Measurements from ENCODE around the gene HIC1. TPM values are rescaled to one million over a fixed set of nuclear protein-coding genes. Genes with fewer than 3 reads are reported as not detected.

Gene HIC1
- total RNA-seq, 1 experiment from 2014 or later: 1.4 TPM

DNA sequence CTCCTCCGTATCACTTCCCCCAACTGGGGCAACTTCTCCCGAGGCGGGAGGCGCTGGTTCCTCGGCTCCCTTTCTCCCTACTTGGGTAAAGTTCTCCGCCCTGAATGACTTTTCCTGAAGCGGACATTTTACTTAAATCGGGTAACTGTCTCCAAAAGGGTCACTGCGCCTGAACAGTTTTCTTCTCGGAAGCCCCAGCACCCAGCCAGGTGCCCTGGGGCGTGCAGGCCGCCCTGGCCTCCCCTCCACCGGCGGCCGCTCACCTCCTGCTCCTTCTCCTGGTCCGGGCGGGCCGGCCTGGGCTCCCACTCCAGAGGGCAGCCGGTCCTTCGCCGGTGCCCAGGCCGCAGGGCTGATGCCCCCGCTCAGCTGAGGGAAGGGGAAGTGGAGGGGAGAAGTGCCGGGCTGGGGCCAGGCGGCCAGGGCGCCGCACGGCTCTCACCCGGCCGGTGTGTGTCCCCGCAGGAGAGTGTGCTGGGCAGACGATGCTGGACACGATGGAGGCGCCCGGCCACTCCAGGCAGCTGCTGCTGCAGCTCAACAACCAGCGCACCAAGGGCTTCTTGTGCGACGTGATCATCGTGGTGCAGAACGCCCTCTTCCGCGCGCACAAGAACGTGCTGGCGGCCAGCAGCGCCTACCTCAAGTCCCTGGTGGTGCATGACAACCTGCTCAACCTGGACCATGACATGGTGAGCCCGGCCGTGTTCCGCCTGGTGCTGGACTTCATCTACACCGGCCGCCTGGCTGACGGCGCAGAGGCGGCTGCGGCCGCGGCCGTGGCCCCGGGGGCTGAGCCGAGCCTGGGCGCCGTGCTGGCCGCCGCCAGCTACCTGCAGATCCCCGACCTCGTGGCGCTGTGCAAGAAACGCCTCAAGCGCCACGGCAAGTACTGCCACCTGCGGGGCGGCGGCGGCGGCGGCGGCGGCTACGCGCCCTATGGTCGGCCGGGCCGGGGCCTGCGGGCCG lies 1.6 kb downstream of the HIC1 start:
- ChIA-PET POLR2A (no interaction called here), CTCF (no interaction called here)
- Histone ChIP-seq H3K36me3 (ENCODE audit: control insufficient read depth, insufficient read depth, low read length) (no peaks in the 10 kb centered on the region), H3K4me3 (ENCODE audit: low read depth in 2 of 2, low read length in 2 of 2) (no peak overlapping the region), H3K4me1 (ENCODE audit: control insufficient read depth, insufficient read depth, low read length) (no peaks in the 10 kb centered on the region), H3K27me3 (ENCODE audit: control insufficient read depth, insufficient read depth, low read length) (no peaks in the 10 kb centered on the region), H3K27ac (ENCODE audit: low read length) (no peak overlapping the region), H3K9me3 (ENCODE audit: control insufficient read depth, insufficient read depth, low read depth, low read length) (no peaks in the 10 kb centered on the region)
- BruUV-seq (replicated peaks): no TSS peak
- TF ChIP-seq POLR2AphosphoS5 (IDR thresholded peaks at IDR 0.05; ENCODE audit: low read depth, low read length): no peak
- TF ChIP-seq, protein P1, sequence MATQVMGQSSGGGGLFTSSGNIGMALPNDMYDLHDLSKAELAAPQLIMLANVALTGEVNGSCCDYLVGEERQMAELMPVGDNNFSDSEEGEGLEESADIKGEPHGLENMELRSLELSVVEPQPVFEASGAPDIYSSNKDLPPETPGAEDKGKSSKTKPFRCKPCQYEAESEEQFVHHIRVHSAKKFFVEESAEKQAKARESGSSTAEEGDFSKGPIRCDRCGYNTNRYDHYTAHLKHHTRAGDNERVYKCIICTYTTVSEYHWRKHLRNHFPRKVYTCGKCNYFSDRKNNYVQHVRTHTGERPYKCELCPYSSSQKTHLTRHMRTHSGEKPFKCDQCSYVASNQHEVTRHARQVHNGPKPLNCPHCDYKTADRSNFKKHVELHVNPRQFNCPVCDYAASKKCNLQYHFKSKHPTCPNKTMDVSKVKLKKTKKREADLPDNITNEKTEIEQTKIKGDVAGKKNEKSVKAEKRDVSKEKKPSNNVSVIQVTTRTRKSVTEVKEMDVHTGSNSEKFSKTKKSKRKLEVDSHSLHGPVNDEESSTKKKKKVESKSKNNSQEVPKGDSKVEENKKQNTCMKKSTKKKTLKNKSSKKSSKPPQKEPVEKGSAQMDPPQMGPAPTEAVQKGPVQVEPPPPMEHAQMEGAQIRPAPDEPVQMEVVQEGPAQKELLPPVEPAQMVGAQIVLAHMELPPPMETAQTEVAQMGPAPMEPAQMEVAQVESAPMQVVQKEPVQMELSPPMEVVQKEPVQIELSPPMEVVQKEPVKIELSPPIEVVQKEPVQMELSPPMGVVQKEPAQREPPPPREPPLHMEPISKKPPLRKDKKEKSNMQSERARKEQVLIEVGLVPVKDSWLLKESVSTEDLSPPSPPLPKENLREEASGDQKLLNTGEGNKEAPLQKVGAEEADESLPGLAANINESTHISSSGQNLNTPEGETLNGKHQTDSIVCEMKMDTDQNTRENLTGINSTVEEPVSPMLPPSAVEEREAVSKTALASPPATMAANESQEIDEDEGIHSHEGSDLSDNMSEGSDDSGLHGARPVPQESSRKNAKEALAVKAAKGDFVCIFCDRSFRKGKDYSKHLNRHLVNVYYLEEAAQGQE (IDR thresholded peaks at IDR 0.05; ENCODE audit: insufficient read depth in 1 of 2, low read depth in 2 of 2, low read length in 1 of 2): no peak
- TF ChIP-seq SIN3A (IDR thresholded peaks at IDR 0.05; ENCODE audit: borderline replicate concordance, insufficient read depth, low read depth, low read length): no peak
- no peak for TF ChIP-seq TCF7L2 (IDR thresholded peaks at IDR 0.05; ENCODE audit: low read depth, low read length)
- TF ChIP-seq, protein P2, sequence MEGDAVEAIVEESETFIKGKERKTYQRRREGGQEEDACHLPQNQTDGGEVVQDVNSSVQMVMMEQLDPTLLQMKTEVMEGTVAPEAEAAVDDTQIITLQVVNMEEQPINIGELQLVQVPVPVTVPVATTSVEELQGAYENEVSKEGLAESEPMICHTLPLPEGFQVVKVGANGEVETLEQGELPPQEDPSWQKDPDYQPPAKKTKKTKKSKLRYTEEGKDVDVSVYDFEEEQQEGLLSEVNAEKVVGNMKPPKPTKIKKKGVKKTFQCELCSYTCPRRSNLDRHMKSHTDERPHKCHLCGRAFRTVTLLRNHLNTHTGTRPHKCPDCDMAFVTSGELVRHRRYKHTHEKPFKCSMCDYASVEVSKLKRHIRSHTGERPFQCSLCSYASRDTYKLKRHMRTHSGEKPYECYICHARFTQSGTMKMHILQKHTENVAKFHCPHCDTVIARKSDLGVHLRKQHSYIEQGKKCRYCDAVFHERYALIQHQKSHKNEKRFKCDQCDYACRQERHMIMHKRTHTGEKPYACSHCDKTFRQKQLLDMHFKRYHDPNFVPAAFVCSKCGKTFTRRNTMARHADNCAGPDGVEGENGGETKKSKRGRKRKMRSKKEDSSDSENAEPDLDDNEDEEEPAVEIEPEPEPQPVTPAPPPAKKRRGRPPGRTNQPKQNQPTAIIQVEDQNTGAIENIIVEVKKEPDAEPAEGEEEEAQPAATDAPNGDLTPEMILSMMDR (IDR thresholded peaks at IDR 0.05): no peak
- DNase-seq (ENCODE audit: low read depth, low spot score) (no peak), ATAC-seq (no peak)
- in situ Hi-C loops (cut with HindIII; ENCODE audit: low pct_unique_long_range_greater_than_20kb, low sequenced_read_pairs) (no loop called here), intact Hi-C loops (cut with micrococcal nuclease; ENCODE audit: unreplicated experiment) (no loop called here)

DNA sequence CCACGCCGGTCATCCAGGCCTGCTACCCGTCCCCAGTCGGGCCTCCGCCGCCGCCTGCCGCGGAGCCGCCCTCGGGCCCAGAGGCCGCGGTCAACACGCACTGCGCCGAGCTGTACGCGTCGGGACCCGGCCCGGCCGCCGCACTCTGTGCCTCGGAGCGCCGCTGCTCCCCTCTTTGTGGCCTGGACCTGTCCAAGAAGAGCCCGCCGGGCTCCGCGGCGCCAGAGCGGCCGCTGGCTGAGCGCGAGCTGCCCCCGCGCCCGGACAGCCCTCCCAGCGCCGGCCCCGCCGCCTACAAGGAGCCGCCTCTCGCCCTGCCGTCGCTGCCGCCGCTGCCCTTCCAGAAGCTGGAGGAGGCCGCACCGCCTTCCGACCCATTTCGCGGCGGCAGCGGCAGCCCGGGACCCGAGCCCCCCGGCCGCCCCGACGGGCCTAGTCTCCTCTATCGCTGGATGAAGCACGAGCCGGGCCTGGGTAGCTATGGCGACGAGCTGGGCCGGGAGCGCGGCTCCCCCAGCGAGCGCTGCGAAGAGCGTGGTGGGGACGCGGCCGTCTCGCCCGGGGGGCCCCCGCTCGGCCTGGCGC lies 2.4 kb downstream of the HIC1 start:
- POLR2A ChIA-PET: no interaction called here
- ATAC-seq: no peak

More for the DNA sequence above, 2.4 kb downstream of the HIC1 start:
- Histone ChIP-seq H3K36me3 (ENCODE audit: control insufficient read depth, insufficient read depth, low read length) (no peaks in the 10 kb centered on the region), H3K9me3 (ENCODE audit: control insufficient read depth, insufficient read depth, low read depth, low read length) (no peaks in the 10 kb centered on the region), H3K4me3 (ENCODE audit: low read depth in 2 of 2, low read length in 2 of 2) (no peak overlapping the region), H3K27me3 (ENCODE audit: control insufficient read depth, insufficient read depth, low read length) (no peaks in the 10 kb centered on the region), H3K4me1 (ENCODE audit: control insufficient read depth, insufficient read depth, low read length) (no peaks in the 10 kb centered on the region), H3K27ac (ENCODE audit: low read length) (no peak overlapping the region)
- no peak for TF ChIP-seq TCF7L2 (IDR thresholded peaks at IDR 0.05; ENCODE audit: low read depth, low read length)
- TF ChIP-seq, protein P1 (IDR thresholded peaks at IDR 0.05; ENCODE audit: insufficient read depth in 1 of 2, low read depth in 2 of 2, low read length in 1 of 2): no peak
- TF ChIP-seq POLR2AphosphoS5 (IDR thresholded peaks at IDR 0.05; ENCODE audit: low read depth, low read length): no peak
- TF ChIP-seq, protein P2 (IDR thresholded peaks at IDR 0.05): no peak
- no peak for TF ChIP-seq SIN3A (IDR thresholded peaks at IDR 0.05; ENCODE audit: borderline replicate concordance, insufficient read depth, low read depth, low read length)
- CTCF ChIA-PET: no interaction called here
- BruUV-seq (replicated peaks): no TSS peak
- in situ Hi-C loops (cut with HindIII; ENCODE audit: low pct_unique_long_range_greater_than_20kb, low sequenced_read_pairs): no loop called here
- DNase-seq (ENCODE audit: low read depth, low spot score): no peak
- intact Hi-C loops (cut with micrococcal nuclease; ENCODE audit: unreplicated experiment): no loop called here
